Articular chondrocyte of knee joint (primary cell): ENCODE measurements around the gene VASH1. TPM values are rescaled to one million over a fixed set of nuclear protein-coding genes. Genes with fewer than 3 reads are reported as not detected.

Experiments used
- total RNA-seq: library from RNA; depleted of rRNA; stranded (reverse); fragments of >200 nt; gene quantifications from 2 replicates; pipeline ENCODE4 v1.2.3, GENCODE V29; 2012

VASH1 gene
- total RNA-seq = 2.8 and 3.5 TPM in 2 replicates

DNA sequence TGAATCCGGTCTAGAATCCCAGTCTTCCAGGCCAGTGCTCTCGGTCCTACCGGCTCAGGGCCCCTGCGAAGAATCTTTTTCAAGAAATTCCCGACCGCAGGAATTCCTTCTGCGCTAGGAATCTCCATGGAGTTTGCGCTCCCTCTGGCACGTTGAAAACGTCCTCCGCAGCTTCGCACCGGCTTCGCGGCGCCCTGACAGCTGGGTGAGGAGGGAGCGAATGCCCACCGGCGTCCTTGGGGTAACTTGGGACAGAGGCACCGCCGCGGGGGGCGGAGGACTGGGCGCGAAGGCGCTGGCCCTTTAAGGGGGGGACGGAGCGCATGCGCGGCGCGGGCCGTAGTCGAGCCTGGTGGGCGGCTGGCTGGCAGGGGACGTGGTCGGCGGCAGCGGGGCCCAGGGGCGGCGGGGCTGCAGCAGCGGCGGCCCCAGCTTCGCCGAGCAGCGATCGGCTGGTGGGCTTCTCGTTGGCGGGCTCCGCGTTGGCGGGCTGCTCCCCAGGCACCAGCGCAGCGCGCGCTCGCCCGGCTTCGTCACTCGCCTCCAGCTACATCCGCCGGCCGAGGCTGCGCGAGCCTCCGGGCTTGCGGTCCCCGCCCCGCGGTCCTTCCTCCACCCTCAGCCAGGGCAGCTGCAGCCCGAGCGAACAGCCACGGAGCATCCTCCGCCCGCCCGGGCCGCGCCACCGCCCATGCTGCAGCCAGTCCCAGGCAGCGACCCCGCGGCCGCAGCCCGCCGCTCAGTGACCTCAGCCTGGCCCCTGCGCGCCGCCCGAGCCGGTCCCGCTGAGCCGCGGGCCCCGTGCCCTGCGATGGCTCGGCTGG, at the start of gene VASH1:
TSS of gene VASH1 (plus strand) at position 333 of the 824 bp plus-strand sequence. CDS start 1,354 bp downstream, outside the sequence.

DNA sequence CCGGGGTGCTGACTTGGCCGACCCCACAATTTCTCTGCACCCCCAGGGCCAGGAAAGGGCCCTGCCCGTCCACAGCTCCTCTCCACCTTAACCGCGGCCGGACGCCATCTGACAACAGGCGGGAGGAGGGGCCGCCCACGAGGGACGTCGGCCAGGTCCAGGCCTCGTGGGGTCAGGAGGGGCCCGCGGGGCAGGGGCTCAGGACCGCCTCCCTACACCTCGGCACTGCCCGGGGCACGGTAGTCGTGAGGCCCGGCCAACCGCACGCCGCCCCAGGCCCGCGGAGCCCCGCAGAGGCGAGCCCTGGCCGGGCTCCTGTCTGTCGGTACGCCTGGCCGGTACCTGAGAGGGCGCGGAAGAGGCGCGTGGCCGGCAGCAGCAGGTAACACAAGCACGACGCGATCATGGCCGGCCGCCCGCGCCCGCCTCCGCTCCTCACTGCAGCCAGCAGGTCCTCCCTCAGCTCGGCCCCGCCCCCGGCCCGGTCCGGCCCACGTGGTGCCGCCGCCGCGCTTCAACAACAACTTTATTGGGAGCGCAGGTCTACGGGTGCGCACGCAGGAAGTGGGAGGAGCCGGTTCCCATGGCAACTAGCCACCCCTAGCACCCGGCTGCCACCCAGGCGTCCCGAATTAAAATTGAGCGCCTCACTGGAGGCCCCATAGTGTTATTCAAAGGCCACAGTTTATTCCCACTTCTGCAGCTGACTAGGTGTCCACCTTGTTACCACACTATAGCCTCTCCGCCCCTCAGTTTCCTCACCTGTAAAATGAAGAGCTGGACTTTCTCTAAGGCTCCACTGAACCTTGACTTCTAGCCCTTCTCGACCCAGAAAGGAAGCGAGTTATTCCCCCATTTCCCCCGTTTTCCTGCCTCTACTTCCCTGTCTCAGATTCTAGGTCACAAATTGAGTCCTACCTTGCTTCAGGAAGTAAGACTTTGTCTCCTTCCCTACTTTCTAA, 51.4 kb downstream of the VASH1 start, which contains the start of gene ANGEL1:
TSS of gene ANGEL1 (minus strand) at position 461 of the 962 bp plus-strand sequence. CDS start at position 406, 55 bp downstream.

DNA sequence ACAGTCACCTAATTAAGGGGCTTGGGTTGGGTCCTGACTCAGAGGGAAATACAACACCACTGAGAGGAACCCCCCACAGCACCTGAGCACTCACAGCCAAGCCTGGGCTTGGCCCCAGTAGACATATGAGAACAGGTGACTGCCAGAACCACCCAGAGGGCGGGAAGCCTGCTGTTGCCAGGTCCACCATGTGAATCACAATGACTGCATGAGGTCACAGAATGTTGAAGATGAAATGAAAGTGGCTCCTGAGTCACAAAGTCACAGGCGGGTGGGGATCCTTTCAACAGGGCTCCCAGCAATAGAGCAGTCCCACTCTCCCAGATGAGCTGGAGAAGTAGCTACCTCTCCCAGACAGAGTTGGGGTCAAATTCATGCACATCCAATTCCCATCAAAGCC, 64.9 kb downstream of the VASH1 start, which contains the start of gene LRRC74A:
TSS of gene LRRC74A (plus strand) at position 287 of the 400 bp plus-strand sequence. CDS start 290 bp downstream, outside the sequence.

Other genes with a start within 250 kb of the VASH1 start
- 8.0 and 8.1 TPM in 2 replicates for gene ANGEL1, start 51.4 kb downstream of the VASH1 start, total RNA-seq
- not detected in 2 replicates for gene LRRC74A, start 64.9 kb downstream of the VASH1 start, total RNA-seq